ENCODE data around the gene DUSP23.

DUSP23 gene

GRCh38 chr1:159780583-159781582 lies at the start of gene DUSP23:
DUSP23 (plus strand) TSS chr1:159780962; CDS start chr1:159781101, 139 bp downstream.
- DNase-seq: peak; percentile 96

GRCh38 chr1:159737238-159737916 lies 43.4 kb upstream of the DUSP23 start:
- no peak for DNase-seq

GRCh38 chr1:159743651-159744410 lies 36.9 kb upstream of the DUSP23 start:
- DNase-seq: no peak

DNA sequence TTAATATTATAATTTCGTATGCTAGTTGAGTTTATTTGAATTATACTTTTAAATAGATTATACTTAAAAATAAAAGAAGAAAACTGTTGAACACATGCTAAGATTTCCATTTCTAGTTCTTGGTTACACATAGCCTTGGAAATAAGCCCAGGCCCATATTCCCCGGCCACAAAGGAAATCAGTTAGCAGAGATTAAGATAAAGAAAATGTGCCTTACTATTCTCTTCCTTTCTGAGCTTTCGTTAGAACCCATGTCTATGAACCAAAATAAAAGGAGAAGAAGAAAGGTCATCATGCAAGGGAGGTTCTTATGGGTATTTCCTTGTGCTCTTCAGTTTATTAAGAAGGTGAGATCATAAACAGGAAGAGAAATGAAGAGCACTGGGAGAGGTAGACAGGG lies 34.1 kb upstream of the DUSP23 start:
- DNase-seq: no peak

- no peak for DNase-seq
Measured at GRCh38 chr1:159748370-159748769, 32.4 kb upstream of the DUSP23 start.

DNA sequence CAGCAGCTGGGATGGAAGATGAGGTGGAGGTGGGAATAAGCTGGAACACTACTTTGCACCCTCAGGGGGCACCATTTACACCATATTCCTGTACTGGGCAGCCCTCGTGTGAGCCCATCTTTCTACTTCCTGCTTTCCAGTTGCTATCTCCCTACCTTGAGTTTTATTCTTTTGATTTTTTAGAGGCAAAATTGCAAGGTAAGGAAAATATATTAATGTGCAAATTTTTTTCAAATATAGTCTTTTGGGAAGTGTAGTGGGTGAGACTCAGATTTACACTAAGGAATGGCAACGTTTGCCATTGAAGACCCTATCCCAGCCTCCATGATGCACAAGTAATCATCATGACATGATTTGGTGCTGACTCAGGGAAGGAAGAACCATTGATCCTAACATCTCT lies 31.1 kb upstream of the DUSP23 start:
- no peak for DNase-seq

- DNase-seq: no peak
Measured at GRCh38 chr1:159750621-159751020, 30.1 kb upstream of the DUSP23 start.

DNA sequence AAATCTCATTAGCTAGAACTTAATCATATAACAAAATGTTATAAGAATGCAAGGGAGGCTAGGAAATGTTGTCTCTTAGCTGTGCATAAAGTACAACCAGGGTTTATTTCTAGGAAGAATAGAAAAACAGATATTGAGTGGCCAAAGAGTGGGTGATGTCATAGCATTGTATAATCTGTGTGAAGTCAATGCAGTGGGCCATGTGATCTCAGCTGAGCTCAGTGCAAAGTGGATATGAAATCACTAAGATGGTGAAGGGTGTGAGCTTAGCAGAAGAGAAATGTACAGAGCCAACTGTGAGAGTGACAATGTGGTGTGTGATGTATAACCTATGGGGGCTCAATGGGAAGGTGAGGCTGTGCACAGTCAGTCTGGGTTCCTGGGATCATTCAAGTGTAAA lies 29.7 kb upstream of the DUSP23 start:
- no peak for DNase-seq

DNA sequence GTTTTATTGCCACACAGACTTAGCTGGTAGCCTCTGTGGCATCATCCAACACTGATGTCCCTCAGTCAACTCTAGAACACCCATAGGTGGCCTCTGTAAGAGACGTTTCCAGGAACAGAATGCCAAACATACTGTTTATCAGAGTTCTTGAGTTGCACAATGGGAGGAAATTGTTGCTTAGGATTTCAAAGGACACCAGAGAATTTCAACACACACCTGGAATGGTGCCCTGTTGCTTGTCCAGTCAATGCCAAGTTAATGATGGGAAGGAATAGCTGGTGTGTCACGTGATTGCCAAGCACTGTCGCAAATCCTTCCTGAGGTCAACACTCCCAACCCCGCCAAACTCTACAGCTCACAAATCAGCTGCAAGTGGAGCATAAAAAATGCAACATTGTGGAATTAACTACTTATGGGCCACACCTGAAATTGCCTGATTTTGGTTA lies 28.6 kb upstream of the DUSP23 start:
- DNase-seq: no peak

- DNase-seq: no peak
Measured at GRCh38 chr1:159753386-159753785, 27.4 kb upstream of the DUSP23 start.

DNA sequence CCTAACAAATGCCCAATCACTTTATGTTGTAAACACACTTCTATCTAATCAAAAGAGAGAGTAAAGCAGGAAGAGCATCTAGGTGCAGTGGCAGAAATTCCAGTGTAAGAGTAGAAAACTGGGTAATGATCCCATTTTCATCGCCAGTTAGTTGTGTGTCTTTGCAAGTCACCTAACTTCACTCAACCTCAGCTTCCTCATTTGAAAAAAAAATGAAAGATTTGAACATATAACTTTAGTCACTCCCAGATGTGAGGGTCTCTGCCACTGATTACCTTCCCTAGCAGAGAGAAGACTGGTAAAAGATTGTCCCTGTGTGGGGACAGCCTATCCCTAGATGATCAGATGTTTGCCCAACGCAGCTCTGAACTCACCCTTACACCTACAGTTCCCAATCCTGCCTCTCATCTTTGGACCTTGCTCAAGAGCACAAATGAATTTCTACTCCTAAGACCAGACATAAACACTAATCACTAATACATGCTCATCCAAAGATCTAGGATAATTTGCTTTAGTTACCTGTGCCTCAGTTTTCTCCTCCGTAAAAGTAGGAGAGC lies 25.2 kb upstream of the DUSP23 start:
- DNase-seq: no peak

DNA sequence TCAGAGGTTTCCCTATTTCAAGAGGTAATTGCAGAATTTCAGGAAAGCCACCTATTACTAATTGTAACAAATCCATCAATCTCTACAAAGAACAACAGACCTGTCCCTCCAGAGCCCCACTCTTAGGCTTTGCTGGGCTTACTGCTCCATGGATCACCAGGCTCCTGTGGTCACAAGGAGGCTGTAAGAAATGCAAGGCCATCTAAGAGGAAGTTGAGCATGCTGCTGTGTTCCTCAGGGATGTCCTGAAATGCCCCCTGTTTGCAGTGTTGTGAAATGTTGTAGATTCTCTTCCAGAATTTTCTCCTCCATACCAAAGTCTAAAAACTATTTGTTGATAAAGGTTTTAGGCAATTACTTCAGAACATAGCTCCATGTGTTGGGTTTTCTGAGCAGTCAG lies 24.4 kb upstream of the DUSP23 start:
- no peak for DNase-seq

DNA sequence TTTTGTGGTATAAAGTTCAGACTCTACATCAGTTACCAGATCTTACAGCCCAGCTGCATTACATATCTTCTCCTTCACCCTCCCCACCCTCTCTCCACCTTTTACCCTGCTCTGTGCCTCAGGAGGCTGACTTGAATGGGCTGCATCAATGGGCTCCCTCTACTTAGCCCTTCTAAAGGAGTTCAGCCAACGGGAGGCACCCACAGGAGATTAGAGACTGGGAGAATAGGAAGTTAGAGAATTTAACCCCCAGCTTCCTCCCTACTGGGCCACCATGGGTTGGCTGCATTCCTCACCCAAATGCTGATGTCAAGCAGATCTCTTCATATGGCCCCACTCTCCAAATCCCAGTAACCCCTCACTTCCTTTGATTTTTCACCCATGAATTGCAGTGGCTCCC lies 17.1 kb upstream of the DUSP23 start:
- DNase-seq: no peak

DNA sequence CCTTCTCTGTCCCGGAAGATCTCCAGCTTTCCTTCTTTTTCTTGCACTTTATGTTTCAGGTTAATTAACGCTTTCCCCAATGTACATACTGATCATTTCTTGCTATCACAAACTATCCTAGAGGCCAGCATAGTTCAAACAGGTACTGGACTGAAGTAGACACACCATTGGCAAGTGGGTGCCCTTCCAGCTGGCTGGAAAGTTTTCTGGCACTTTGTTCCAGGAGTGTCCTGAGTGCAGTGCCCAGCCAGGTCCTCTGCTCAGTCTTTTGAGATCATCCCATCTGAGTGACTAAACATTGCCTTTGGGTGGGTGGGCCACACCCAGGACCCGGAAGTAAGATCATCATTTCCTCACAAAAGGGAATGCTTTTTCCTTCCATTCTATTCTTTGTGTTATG lies 15.0 kb upstream of the DUSP23 start:
- DNase-seq: no peak

DNA sequence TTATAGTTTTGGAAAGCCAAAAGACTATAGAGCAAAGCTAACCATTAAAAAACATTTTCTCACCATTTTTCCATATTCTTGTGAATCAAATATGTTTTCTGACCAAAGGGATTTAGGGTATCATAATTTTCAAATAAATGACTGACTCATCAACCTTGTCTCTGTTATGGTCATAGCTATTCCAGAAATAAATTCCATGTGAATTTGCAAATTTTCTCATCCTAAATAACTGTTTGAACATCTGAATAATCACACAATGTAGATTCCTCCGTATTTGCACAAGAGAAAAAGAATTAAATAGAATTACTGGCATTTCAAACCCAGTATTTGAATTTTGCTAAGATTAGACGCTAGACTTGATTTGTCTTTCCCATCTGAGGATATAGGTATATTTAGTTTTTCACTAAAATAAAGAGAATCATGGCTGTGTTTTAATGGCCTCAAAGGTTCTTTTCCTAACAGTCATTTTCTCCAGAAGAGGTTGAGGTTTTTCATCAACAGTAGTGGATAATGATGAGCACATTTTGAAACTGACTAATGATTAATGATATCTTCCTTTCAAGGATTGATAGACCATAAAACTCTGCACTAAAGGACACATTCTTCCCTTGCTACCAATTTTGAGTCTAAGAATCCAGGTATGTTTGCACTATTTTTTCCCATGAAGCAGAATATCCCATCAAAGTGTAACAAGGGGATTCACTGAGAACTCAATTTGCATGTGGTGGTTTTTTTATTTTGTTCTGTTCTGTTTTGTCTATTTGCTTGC lies 9.5 kb upstream of the DUSP23 start:
- DNase-seq: no peak

DNA sequence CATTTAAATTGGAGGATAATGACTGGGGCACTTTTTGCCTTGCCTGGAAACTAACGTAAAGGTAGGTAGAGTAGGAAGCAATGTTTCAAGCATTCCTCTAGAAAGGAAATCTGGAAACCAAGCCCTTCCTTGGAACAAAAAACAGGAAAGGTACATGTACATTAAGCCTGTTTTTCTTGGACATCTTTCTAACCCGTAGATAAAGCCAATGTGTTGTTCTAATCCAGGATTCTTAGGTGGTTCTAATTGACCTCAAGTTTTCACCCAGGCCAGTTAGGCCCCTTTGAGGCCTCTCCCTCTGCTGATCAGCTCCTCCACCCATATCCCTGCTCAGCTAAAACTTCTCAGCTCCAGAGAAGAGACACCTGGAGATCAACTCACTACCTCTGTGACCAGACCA lies 6.3 kb upstream of the DUSP23 start:
- no peak for DNase-seq

DNA sequence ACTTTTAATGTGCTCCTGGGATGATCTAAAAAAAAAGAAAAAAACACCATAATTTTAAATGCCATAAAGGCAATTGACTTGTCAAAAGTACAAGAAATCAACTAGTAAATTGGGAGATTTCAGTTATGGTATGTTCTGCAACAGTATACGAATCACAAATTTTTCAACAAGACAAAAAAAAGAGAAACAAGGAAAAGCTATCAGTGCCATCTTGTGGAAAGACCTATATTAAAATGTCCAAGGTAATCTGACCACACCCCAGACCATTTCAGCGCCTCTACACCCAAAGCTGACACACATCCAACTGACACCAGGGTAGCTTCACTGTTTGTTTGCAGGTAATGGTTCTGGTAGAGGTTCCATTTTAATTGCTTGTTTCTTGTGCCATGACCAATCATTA lies 5.0 kb upstream of the DUSP23 start:
- no peak for DNase-seq

DNA sequence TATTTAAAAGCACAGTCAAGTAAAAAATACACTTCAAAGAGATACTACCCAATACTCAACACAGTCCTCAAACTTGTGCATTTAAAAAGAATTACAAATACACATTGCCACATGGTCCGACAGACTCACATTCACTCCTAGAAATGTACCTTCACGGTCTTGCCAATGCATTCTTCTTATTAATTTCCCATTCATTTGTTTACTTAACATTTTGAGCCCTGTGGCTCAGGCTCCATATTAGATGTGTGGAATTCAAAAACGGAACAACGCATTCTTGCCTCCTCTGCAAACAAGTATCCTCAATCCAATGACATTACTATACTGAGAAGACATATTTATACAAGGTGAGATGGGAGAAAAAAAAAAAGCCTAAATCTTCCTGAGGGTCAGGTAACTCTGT lies 2.5 kb upstream of the DUSP23 start:
- no peak for DNase-seq

DNA sequence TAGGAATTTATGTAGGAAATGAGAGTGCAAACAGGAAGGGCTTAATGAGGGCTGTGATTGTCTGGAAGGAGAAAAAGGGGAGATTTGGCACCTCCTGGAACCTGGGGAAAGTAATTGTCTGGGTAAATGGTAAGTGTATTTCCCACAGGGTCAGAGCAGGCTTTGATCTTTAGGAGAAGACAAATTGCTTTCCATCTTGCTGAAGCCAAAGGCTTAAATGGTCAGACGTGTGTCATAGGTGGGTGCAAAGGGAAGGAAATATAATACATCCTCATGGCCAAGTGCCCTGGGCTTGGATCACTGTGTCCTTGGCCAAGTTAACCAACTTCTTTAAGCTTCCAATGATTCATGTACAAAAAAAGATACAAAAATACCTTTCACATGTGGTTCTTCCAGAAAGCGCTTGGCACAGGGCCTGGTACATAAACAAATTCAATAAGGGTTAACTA lies 1.3 kb upstream of the DUSP23 start:
- DNase-seq: no peak

- DNase-seq: no peak
Measured at GRCh38 chr1:159781992-159782391, 1.2 kb downstream of the DUSP23 start.

GRCh38 chr1:159783724-159784123 lies 3.0 kb downstream of the DUSP23 start:
- no peak for DNase-seq

- no peak for DNase-seq
Measured at GRCh38 chr1:159786465-159786864, 5.7 kb downstream of the DUSP23 start.
